Activated gamma-delta T cell treated with anti-CD3 and anti-CD28 coated beads, Interleukin-2, amount 50 U/mL, for 16 hours (primary cell): ENCODE results near the gene FCHSD1.

ENCODE experiments used
- DNase-seq: peaks from one replicate; pipeline ENCODE4 v3.0.0-alpha.2; 2020; ENCODE audit warnings: low read depth

FCHSD1 gene

GRCh38 chr5:141641634-141642267 is 9.5 kb downstream of the FCHSD1 start:
- no peak for DNase-seq

GRCh38 chr5:141640698-141641097 is 10.5 kb downstream of the FCHSD1 start:
- no peak for DNase-seq

DNA sequence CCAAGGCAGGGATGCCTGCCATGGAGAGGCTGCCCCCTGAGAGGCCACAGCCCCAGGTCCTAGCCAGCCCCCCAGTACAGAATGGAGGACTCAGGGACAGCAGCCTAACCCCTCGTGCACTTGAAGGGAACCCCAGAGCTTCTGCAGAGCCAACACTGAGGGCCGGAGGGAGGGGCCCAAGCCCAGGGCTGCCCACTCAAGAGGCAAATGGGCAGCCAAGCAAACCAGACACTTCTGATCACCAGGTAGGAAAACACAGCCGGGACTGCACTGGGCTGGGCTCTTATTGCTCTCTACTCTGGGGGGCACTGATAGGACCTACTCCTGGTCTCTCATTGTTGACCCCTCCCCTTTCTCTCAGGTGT is 11.2 kb downstream of the FCHSD1 start:
- DNase-seq, result no peak

GRCh38 chr5:141639357-141640050 is 11.7 kb downstream of the FCHSD1 start:
- no peak for DNase-seq

- DNase-seq, result no peak
Observed at GRCh38 chr5:141638771-141639170, 12.4 kb downstream of the FCHSD1 start.

GRCh38 chr5:141637767-141638419 is 13.3 kb downstream of the FCHSD1 start:
- peak; percentile 43 for DNase-seq

GRCh38 chr5:141637123-141637766 is 14.0 kb downstream of the FCHSD1 start:
- DNase-seq, result peak; percentile 34

- DNase-seq, result peak; percentile 87
Observed at GRCh38 chr5:141636413-141637122, 14.7 kb downstream of the FCHSD1 start, which contains the start of the genes HDAC3 and RELL2. Gene HDAC3, minus strand, starts transcription at chr5:141636849. Its CDS starts 59 bp downstream, at chr5:141636790. Gene RELL2, plus strand, starts transcription at chr5:141636997. Its CDS starts 1,229 bp downstream, at chr5:141638226.

- DNase-seq, result no peak
Observed at GRCh38 chr5:141636106-141636412, 15.2 kb downstream of the FCHSD1 start.

GRCh38 chr5:141635646-141636045 is 15.6 kb downstream of the FCHSD1 start:
- DNase-seq, result no peak

- DNase-seq, result no peak
Observed at GRCh38 chr5:141634720-141635119, 16.5 kb downstream of the FCHSD1 start.

DNA sequence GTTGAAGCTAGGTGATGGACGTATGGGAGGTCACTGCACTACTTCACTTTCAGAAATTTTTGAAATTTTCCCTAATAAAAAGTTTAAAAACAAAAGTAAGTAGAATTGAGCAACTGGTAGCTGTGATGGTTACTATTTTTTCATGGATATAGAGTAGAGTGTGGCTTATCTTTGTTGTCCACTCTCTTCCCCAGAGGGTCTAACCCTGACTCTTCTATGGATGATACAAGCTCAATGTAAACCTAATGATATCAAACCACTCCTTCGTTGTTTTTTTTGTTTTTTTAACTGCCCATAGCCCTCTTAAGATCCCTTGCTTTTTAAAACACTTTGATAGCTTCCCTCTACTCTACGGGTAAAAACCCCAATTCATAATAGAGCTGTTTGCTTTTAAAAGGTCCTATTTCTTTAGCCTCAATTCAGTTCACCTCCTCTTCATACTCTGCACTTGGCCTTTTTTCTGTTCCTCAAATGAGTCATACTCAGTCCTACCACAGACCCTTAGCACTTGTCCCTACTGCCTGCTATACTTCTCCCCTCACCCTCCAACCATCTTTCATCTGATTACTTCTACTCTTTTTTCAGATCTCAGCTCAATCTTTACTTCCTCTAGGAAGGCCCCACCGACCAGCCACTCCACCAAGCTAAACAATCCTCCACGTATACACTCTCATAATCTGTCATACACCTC is 17.2 kb downstream of the FCHSD1 start:
- DNase-seq, result no peak

GRCh38 chr5:141632650-141633049 is 18.6 kb downstream of the FCHSD1 start:
- no peak for DNase-seq

GRCh38 chr5:141630570-141631140 is 20.6 kb downstream of the FCHSD1 start:
- DNase-seq, result no peak

DNA sequence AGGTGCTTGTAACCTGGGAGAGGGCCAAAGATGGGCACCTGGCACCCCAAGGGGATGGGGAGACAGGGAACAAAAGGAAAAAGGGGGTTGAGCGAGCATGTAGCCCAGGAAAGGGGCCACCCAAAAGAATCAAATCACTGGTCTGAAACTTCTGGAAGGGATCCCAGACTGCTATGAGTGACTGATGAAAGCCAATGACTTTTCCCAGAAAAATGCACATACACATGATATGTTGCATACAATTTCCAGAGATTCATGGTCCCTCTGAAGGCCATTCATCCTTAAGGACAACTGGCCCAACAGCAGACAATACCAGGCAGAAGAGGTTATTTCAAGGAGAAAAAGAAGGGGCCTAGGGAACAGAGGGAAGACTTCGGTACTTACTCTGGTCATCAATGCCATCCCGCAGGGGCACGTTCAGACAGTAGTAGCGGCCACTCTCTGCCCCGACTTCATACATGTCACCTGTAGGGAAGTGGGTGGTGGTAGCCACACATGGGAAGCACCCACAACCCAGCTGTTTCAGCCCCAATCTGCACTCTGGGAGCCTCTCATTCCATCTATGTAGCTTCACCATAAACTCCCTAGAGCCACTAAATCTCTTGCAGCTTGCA is 22.9 kb downstream of the FCHSD1 start:
- DNase-seq, result no peak

DNA sequence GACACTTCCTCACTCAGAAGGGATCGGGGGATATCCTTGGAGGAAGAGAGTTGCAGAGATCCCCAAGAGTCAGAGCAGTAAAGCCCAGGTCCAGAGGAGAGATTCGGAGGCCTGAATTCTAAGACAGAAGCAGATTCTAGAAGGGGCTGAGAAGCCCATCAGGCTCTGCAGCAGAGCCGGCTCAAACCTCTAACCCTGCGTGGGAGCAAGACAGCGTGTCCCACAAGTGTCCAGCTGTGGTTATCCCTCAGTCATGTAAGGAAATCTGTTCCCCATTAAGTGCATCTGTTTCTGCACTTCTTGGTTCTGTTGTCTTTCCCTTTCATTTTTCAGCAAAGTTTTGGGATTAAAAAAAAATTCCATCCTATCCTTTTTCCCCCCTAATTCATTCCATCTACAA is 27.6 kb downstream of the FCHSD1 start:
- DNase-seq, result no peak

- DNase-seq, result no peak
Observed at GRCh38 chr5:141623186-141623585, 28.0 kb downstream of the FCHSD1 start.

- DNase-seq, result peak; percentile 99
Observed at GRCh38 chr5:141618804-141619554, 32.2 kb downstream of the FCHSD1 start, which contains the start of gene DIAPH1. Gene DIAPH1, minus strand, starts transcription at chr5:141619000. Its CDS starts 86 bp downstream, at chr5:141618914.

- peak; percentile 37 for DNase-seq
Observed at GRCh38 chr5:141618030-141618803, 33.0 kb downstream of the FCHSD1 start.
